GM12864 (cell line): ENCODE results near the gene DUSP6.

Source experiments
- DNase-seq: peaks from one replicate; pipeline ENCODE4 v3.0.0-alpha.2; 2011; ENCODE audit warnings: low read depth
- H3K4me3 ChIP-seq: 2 replicates; pipeline ENCODE4 v1.5.1; 2011; ENCODE audit warnings: mild to moderate bottlenecking, low read depth, low read length, control low read depth
- CTCF ChIP-seq: IDR thresholded peaks from 2 replicates; pipeline ENCODE4 v1.5.1; 2011; ENCODE audit warnings: low read depth, mild to moderate bottlenecking, moderate library complexity, low read length, control low read depth, inconsistent platforms; ENCODE audit errors: missing control alignments

The DUSP6 gene

DNA sequence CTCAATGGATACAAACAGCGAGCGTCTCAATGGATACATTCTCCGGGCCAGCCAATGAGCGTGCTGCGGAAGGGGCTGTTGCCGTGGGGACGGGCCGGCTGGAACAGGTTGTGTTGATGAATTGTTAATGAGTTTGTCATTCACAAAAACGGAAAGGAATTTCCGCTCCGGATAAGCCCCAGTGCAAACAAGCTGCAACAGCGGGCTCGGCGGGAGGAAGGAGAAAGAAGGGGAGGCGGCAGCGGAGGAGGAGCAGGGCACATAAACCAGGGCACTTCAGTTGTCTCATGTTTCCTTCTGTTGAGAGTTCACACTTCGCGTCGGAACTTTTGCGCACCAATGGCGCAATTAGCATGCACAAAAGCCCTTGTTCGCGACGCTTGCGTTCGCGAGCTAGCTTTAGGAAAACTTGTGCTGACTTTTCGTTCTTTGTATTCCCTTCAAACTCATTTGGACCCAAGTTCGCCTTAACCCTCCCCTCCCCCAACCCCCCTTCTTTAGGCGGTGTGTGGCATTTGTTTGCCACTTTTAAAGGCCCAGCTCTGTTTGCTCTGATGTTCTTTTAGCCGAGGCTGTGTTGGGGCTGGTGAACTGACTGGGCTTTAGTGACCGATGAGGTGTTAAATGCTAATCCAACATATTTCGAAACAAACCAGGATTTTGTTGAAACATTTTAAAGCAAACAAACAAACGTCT is at the start of gene DUSP6:
Gene DUSP6, minus strand, starts transcription at position 10 of the 696 bp plus-strand sequence. CDS start 462 bp downstream, outside the sequence.
- peak within 1 kb of the TSS; percentile 57 for H3K4me3 ChIP-seq
- TF ChIP-seq CTCF: no peak
- no peak for DNase-seq

- no peak for TF ChIP-seq CTCF
- DNase-seq: no peak
- no peak overlapping the region for H3K4me3 ChIP-seq
Measured at GRCh38 chr12:89401433-89402058, 49.2 kb upstream of the DUSP6 start.

DNA sequence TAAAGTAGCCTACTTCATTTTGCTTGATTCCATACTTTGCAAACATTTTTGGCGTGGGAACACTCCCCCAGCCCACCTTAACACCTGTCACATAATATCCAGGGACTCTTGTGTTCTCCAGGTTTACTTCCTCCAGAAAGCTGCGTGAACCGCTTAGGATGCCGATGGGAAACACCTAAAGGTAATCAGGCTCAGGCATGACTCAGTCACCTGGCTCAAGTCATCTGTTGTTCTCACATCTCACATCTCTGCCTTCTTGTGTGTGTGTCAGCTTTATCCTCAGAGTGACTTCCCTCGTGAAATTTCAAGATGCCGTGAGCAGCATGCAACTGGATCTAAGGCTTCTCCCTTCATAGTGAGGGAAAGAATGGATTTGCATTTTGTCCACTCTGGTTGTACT is 48.1 kb upstream of the DUSP6 start:
- H3K4me3 ChIP-seq: no peak overlapping the region
- TF ChIP-seq CTCF: no peak
- no peak for DNase-seq

DNA sequence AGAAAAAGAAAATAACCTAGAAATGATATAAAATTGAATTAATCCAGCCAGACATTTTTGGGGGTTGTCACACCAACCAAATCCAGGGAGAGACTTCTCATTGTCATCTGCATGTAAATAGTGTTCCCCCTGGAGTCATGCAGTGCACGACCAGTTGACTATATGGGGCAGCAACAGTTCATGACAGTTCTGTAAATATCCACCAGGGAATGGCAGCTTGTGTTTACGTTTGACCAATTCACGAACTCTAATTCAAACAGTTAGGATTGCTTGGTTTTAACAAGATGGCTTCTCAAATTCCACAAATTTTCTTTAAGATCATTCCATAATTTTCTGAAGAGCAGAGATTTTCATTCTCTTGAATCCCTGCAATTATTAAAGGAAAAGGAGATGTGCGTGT is 43.4 kb upstream of the DUSP6 start:
- TF ChIP-seq CTCF: no peak
- DNase-seq: no peak
- H3K4me3 ChIP-seq: no peak overlapping the region

- no peak for DNase-seq
- no peak for TF ChIP-seq CTCF
- no peak overlapping the region for H3K4me3 ChIP-seq
Measured at GRCh38 chr12:89393551-89394121, 41.3 kb upstream of the DUSP6 start.

- no peak for DNase-seq
- H3K4me3 ChIP-seq: no peak overlapping the region
- TF ChIP-seq CTCF: no peak
Measured at GRCh38 chr12:89392391-89392790, 40.1 kb upstream of the DUSP6 start.
